HEK293 (cell line): ENCODE data around the gene CLECL1.

Experiments used
- PBX3 ChIP-seq: sonication (generic); formaldehyde crosslinking; IDR thresholded peaks from 2 replicates; pipeline ENCODE4 v1.8.1; 2022; ENCODE audit warnings: mild to moderate bottlenecking, moderate library complexity, missing genetic modification reagents
- ZFP37 ChIP-seq: fragments of 450-650 bp; formaldehyde crosslinking; IDR thresholded peaks from 2 replicates; pipeline ENCODE4 v1.5.1; 2016; ENCODE audit warnings: missing biosample characterization, missing genetic modification characterization
- ZFP41 ChIP-seq: fragments of 450-650 bp; formaldehyde crosslinking; IDR thresholded peaks from 2 replicates; pipeline ENCODE4 v1.5.1; 2016; ENCODE audit warnings: missing biosample characterization, missing genetic modification characterization, borderline replicate concordance
- ZNF26 ChIP-seq: fragments of 450-650 bp; formaldehyde crosslinking; IDR thresholded peaks from 2 replicates; pipeline ENCODE4 v1.5.1; 2016; ENCODE audit warnings: missing biosample characterization, missing genetic modification characterization
- ZNF274 ChIP-seq, 2 experiments: fragments of 200-500 bp in 1 of 2; fragments of 450-650 bp in 1 of 2; sonication (Bioruptor generic) in 1 of 2; formaldehyde crosslinking in 1 of 2; IDR thresholded peaks; 2 replicates each; pipeline versions ENCODE4 v1.5.1 to v1.6.1; 2014 to 2016; ENCODE audit warnings: borderline replicate concordance in 1 of 2, inconsistent platforms in 1 of 2, low read length in 1 of 2, missing biosample characterization in 1 of 2, missing genetic modification characterization in 1 of 2
- ZNF514 ChIP-seq: fragments of 450-650 bp; formaldehyde crosslinking; IDR thresholded peaks from 2 replicates; pipeline ENCODE4 v1.5.1; 2016; ENCODE audit warnings: missing biosample characterization, missing genetic modification characterization
- ZNF707 ChIP-seq: fragments of 450-650 bp; formaldehyde crosslinking; IDR thresholded peaks from 2 replicates; pipeline ENCODE4 v1.5.1; 2016; ENCODE audit warnings: missing biosample characterization, missing genetic modification characterization
- ZNF777 ChIP-seq: fragments of 450-650 bp; formaldehyde crosslinking; IDR thresholded peaks from 2 replicates; pipeline ENCODE4 v1.5.1; 2017; ENCODE audit warnings: missing biosample characterization, missing genetic modification characterization, borderline replicate concordance
- TF ChIP-seq, protein P1 (sequence below): fragments of 450-650 bp; formaldehyde crosslinking; IDR thresholded peaks from 2 replicates; pipeline ENCODE4 v1.5.1; 2016; ENCODE audit warnings: missing biosample characterization, missing genetic modification characterization

- TF ChIP-seq, protein P1, sequence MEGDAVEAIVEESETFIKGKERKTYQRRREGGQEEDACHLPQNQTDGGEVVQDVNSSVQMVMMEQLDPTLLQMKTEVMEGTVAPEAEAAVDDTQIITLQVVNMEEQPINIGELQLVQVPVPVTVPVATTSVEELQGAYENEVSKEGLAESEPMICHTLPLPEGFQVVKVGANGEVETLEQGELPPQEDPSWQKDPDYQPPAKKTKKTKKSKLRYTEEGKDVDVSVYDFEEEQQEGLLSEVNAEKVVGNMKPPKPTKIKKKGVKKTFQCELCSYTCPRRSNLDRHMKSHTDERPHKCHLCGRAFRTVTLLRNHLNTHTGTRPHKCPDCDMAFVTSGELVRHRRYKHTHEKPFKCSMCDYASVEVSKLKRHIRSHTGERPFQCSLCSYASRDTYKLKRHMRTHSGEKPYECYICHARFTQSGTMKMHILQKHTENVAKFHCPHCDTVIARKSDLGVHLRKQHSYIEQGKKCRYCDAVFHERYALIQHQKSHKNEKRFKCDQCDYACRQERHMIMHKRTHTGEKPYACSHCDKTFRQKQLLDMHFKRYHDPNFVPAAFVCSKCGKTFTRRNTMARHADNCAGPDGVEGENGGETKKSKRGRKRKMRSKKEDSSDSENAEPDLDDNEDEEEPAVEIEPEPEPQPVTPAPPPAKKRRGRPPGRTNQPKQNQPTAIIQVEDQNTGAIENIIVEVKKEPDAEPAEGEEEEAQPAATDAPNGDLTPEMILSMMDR, result no peak
- TF ChIP-seq PBX3 (CRISPR knock-in tag) (no peak), ZNF26 (tag by site-specific recombination) (no peak), ZFP41 (tag by site-specific recombination) (no peak), ZFP37 (tag by site-specific recombination) (no peak), ZNF707 (no peak), ZNF514 (tag by site-specific recombination) (no peak), ZNF274 (IDR thresholded peaks at IDR 0.05; ENCODE audit: low read length) (no peak), ZNF274 (tag by site-specific recombination; IDR thresholded peaks at IDR 0.05; ENCODE audit: borderline replicate concordance) (no peak), ZNF777 (no peak)
These were observed 2.9 kb downstream of the CLECL1 start for GRCh38 chr12:9730011-9730410.
